Measurements from ENCODE around the gene NOCT. TPM values are rescaled to one million over a fixed set of nuclear protein-coding genes. Genes with fewer than 3 reads are reported as not detected.

Gene NOCT
- total and polyA plus RNA-seq, 2 of the 8 experiments (the other 6 are each of a cell fraction or from before 2014, with no cell fraction given): 10.4 to 45.5 TPM

- Histone ChIP-seq H3K23ac (ENCODE audit: insufficient read length) (no peak overlapping the region), H3K36me3 (ENCODE audit: control insufficient read depth in 2 of 4, insufficient read depth in 4 of 4, low read length in 3 of 4) (no peaks in the 10 kb centered on the region), H2BK12ac (ENCODE audit: low read depth, low read length) (no peak overlapping the region), H2AFZ (ENCODE audit: low read length) (no peak overlapping the region), H2BK120ac (replicated peaks; ENCODE audit: low read depth, low read length) (no peak overlapping the region), H3K27me3 (replicated peaks in 1 of 4; ENCODE audit: control insufficient read depth in 3 of 4, extremely low read depth in 1 of 4, insufficient read depth in 3 of 4, low read length in 3 of 4) (no peaks in the 10 kb centered on the region), H2AK5ac (ENCODE audit: low read depth, low read length) (no peak overlapping the region), H3K18ac (ENCODE audit: extremely low read depth, low read length) (no peak overlapping the region), H3K79me1 (ENCODE audit: low read depth, low read length) (no peaks in the 10 kb centered on the region), H3K56ac (replicated peaks; ENCODE audit: insufficient read length, low read depth, low read length) (no peak overlapping the region), H3K4me3 (ENCODE audit: extremely low read depth in 1 of 4, insufficient read depth in 2 of 4, low read depth in 3 of 4, low read length in 4 of 4) (no peak overlapping the region), H4K5ac (ENCODE audit: insufficient read length, low read depth, low read length) (no peak overlapping the region), H3K27ac (ENCODE audit: low read depth, low read length) (no peak overlapping the region), H3K4me1 (replicated peaks in 1 of 4; ENCODE audit: control insufficient read depth in 3 of 4, insufficient read depth in 4 of 4, low read length in 3 of 4) (peaks cover 0 to 5% (median 0%) of the 10 kb centered on the region in 4 experiments; a peak in 3 of 7 replicates), H2BK15ac (ENCODE audit: low read length) (no peak overlapping the region), H3K9ac (replicated peaks in 1 of 4; ENCODE audit: extremely low read depth in 1 of 4, low read depth in 3 of 4, low read length in 3 of 4) (no peak overlapping the region), H4K91ac (replicated peaks; ENCODE audit: insufficient read length, low read length) (no peak overlapping the region), H3K23me2 (ENCODE audit: low read depth, low read length) (no peaks in the 10 kb centered on the region), H2BK5ac (ENCODE audit: low read depth, low read length) (no peak overlapping the region), H3K4ac (replicated peaks; ENCODE audit: insufficient read length, low read depth, low read length) (no peak overlapping the region), H3K14ac (ENCODE audit: insufficient read length) (no peak overlapping the region), H3K9me3 (ENCODE audit: insufficient read depth in 2 of 2, low read depth in 1 of 2, low read length in 1 of 2) (no peaks in the 10 kb centered on the region), H4K8ac (ENCODE audit: extremely low read depth, insufficient read depth, low read length) (peak overlapping the region; percentile 25; the same call in 1 of the 2 replicates), H2BK20ac (ENCODE audit: low read length) (no peak overlapping the region), H4K20me1 (replicated peaks in 1 of 2; ENCODE audit: control insufficient read depth in 1 of 2, insufficient read depth in 2 of 2, low read length in 2 of 2) (no peaks in the 10 kb centered on the region), H3K4me2 (ENCODE audit: insufficient read depth in 1 of 2, low read depth in 2 of 2, low read length in 2 of 2) (no peak overlapping the region), H3K79me2 (ENCODE audit: control insufficient read depth in 1 of 2, insufficient read depth in 2 of 2, low read length in 2 of 2) (no peaks in the 10 kb centered on the region)
- 96% methylated on average over 5 of the region's 5 CpGs; no CpG with 5 or more reads in 1 of the 2 experiments for WGBS, 2 experiments (ENCODE audit: extremely low coverage in 1 of 2, insufficient coverage in 1 of 2, insufficient read length in 1 of 2, insufficient replicate concordance in 2 of 2, low coverage in 1 of 2, low lambda C conversion rate in 2 of 2, missing lambda C conversion rate in 1 of 2)
- FAIRE-seq (no peak), DNase-seq (ENCODE audit: low read depth in 1 of 2, low spot score in 2 of 2) (no peak)
- POLR2A ChIA-PET (ENCODE audit: partially characterized antibody): interaction anchor here (1.0 to 1.9 kb wide), 2 partner anchors 9 to 31 kb away, joined by 3 to 7 read pairs; partner anchors contain the start of gene NOCT
- CTCF ChIA-PET (ENCODE audit: partially characterized antibody): interaction anchor here (0.9 kb wide), 1 partner anchor 235 kb away, joined by 3 read pairs; no protein-coding TSS in a partner anchor
- no peak for TF ChIP-seq HDAC2 (IDR thresholded peaks at IDR 0.05; ENCODE audit: borderline replicate concordance in 1 of 2, low read depth in 2 of 2, low read length in 2 of 2)
- no peak for TF ChIP-seq TEAD4 (IDR thresholded peaks at IDR 0.05; ENCODE audit: low read depth, low read length)
- TF ChIP-seq RXRA (IDR thresholded peaks at IDR 0.05; ENCODE audit: insufficient read depth, low read depth, low read length): no peak
- TF ChIP-seq SRF (IDR thresholded peaks at IDR 0.05; ENCODE audit: low read depth, low read length): no peak
- no peak for TF ChIP-seq CREB1 (IDR thresholded peaks at IDR 0.05)
- TF ChIP-seq RBBP5 (IDR thresholded peaks at IDR 0.05; ENCODE audit: borderline replicate concordance, low read depth, low read length): no peak
Measured at GRCh38 chr4:138983690-138984089, 31.9 kb upstream of the NOCT start.

Measured in H1 (cell line).